ENCODE results near the gene NPSR1. TPM values are rescaled to one million over a fixed set of nuclear protein-coding genes. Genes with fewer than 3 reads are reported as not detected.
"Not testable (repeated sequence)": the region's sequence is repeated elsewhere in the genome, so short reads cannot be mapped to it uniquely, and the experiment has no call there.

Gene NPSR1
- total RNA-seq, 1 donor from 2014 or later = not detected

DNA sequence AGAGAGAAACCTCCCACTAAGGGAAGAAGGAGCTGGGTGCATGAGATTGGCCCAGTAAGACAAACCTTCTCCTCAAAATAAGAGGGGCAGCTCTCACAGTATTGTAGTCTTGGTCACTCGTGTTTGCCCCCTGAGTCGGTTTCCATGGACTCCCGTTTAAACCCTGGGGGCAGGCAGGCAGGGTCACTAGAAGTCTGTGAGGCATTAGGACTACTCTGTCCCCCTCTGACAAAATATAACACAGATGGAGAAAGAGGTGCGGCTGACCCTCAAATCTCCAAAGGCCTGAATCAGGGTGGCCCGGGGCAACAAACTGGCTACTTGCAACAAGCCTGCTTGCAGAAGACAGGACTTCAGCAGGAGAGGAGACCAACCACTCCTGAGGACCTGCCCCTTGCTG is 210.6 kb downstream of the NPSR1 start:
- intact Hi-C loops (cut with micrococcal nuclease) = not testable (repeated sequence)

DNA sequence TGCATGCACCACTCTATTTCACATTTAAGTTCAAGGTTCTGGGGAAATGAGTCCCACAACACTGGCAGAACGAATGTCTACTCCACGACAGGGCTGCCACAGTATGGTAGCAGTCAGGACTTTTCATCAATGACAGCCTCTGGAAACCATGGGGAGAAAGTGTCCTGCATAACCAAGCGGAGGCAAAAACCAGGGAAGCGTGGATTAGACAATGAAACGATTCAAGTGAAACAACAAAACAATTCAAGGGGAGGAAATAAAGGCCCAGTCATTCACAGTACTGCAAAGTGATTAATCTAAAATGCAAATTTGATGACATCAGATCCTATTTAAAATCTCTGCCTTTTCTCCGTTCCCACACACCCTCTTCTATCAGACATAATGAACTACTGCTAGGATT is 211.0 kb downstream of the NPSR1 start:
- intact Hi-C loops (cut with micrococcal nuclease) = no loop called here

- intact Hi-C loops (cut with micrococcal nuclease) = not testable (repeated sequence)
Observed at GRCh38 chr7:34870041-34870440, 212.0 kb downstream of the NPSR1 start.

- intact Hi-C loops (cut with micrococcal nuclease) = not testable (repeated sequence)
Observed at GRCh38 chr7:34874329-34874728, 216.3 kb downstream of the NPSR1 start.

- intact Hi-C loops (cut with micrococcal nuclease) = no loop called here
Observed at GRCh38 chr7:34875481-34875880, 217.5 kb downstream of the NPSR1 start.

DNA sequence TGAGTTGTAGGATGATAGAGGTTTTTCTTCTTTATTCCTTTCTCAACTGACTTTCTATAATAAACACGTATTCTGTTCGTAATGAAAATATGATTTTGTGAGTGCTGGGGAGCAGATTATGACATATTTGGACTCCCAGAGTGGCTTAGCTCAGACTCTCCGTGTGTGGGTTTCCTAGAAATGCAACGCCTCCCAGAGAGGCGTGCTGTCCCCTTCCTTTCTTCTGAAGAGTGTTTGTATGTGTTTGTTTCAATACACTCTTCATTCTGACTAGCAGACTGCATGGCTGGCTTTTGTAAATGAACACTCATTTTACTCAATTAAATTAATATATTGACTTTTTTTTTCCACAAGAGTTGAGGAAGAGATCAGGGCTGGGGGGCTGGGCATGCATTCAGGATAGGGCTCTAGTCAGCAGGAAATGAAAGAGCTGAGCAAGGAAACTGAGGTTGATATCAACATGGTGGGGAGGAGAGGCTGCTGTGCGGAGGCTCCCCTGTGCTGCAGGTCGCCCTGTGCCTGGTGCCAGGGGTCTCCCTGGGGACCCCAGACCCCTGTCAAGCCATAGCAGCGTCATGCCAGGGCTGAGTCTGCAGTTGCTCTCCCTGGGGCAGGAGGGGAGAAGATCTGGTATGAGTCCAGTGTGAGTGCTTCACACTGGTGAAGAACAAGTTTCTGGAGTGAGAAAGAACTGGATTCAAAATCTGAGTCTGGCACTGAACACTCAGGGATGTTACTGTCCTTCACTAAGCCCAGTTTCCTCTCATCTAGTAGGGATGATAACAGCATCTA is 221.1 kb downstream of the NPSR1 start:
- intact Hi-C loops (cut with micrococcal nuclease) = not testable (repeated sequence)

GRCh38 chr7:34879871-34880270 is 221.9 kb downstream of the NPSR1 start:
- intact Hi-C loops (cut with micrococcal nuclease) = no loop called here

- intact Hi-C loops (cut with micrococcal nuclease) = not testable (repeated sequence)
Observed at GRCh38 chr7:34883855-34884254, 225.8 kb downstream of the NPSR1 start.

DNA sequence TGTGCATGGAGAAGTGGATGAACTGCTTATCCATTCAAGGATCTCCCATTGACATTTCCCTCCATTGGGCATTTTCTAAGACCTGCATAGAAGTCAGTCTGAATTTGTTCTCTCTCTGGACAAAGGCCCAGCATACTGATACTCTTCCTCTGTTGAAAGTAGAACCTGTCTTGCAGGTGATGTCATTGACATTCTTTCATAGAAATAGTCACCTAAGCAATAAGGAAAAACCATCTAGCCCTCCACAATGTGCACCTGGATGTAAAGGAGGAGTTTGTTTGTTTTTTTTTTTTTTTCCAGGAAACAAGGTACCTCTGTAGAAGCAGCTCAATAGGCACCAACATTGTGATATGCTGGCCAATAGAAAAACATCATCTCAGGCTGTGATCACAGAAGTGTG is 228.8 kb downstream of the NPSR1 start:
- intact Hi-C loops (cut with micrococcal nuclease) = no loop called here

DNA sequence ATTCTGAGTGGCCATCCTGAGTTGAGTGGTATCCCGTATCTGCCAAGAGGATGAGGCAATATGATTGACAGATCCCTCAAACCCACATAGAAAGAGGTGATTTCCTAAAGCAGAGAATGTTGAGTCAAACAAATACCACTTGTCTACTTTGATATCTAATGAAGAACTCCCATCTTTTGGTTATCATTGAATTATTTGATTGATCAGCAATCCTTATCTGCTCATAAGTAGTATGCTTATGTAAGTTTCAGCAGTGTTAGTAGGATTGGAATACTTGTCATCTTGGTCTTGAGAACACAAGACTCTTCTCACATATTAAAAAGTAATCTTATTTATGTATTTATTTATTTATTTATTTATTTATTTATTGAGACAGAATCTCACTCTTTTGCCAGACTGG is 231.9 kb downstream of the NPSR1 start:
- intact Hi-C loops (cut with micrococcal nuclease) = no loop called here

DNA sequence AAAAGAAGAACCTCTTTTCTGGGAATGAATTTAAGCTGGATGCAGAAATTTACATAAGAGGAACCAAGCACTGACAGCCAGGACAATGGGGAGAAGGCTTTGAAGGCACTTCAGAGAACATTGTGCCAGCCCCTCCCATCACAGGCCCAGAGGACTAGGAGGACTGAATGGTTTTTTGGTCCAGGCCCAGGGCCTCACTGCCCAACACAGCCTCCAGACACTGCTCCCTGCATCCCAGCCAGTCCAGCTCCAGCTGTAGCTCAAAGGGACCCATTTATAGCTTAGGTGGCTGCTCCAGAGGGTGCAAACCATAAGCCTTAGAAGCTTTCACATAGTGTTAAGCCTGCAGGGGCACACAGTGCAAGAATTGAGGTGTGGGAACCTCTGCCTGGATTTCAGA is 237.2 kb downstream of the NPSR1 start:
- intact Hi-C loops (cut with micrococcal nuclease) = no loop called here

Data from T-helper 1 cell treated with Interleukin-12 subunit alpha and Interleukin-12 subunit beta and Interleukin-4 antibody, amounts not matched to agents 30 ng/mL and 1 ng/mL, for 36 hours (primary cell).